Neural progenitor cell (in vitro differentiated cells): Measurements from ENCODE around the gene ST3GAL4. TPM values are rescaled to one million over a fixed set of nuclear protein-coding genes. Genes with fewer than 3 reads are reported as not detected.
"Not testable (repeated sequence)": the region's sequence is repeated elsewhere in the genome, so short reads cannot be mapped to it uniquely, and the experiment has no call there.

Experiments
- DNase-seq: peaks from one replicate; pipeline ENCODE4 v3.0.0-alpha.2; 2016; ENCODE audit warnings: low spot score
- H2AFZ ChIP-seq: fragments of 200-600 bp; sonication (generic); replicated peaks from 2 replicates; pipeline ENCODE4 v1.6.1; 2016; ENCODE audit warnings: antibody characterized with exemption
- H3F3A ChIP-seq: fragments of 200-600 bp; sonication (generic); 2 replicates; pipeline ENCODE4 v1.6.1; 2016; ENCODE audit warnings: antibody characterized with exemption, low read depth
- H3K27ac ChIP-seq: fragments of 200-600 bp; sonication (generic); 2 replicates; pipeline ENCODE4 v1.5.1; 2016; ENCODE audit warnings: mild to moderate bottlenecking
- H3K27me3 ChIP-seq: fragments of 200-600 bp; sonication (generic); 2 replicates; pipeline ENCODE4 v1.6.1; 2016; ENCODE audit warnings: mild to moderate bottlenecking, moderate library complexity
- H3K36me3 ChIP-seq: fragments of 200-600 bp; sonication (generic); 2 replicates; pipeline ENCODE4 v1.5.1; 2016
- H3K4me1 ChIP-seq: fragments of 200-600 bp; sonication (generic); 2 replicates; pipeline ENCODE4 v1.6.1; 2016; ENCODE audit warnings: mixed run types
- H3K4me2 ChIP-seq: fragments of 200-600 bp; sonication (generic); 2 replicates; pipeline ENCODE4 v1.6.1; 2016
- H3K4me3 ChIP-seq: fragments of 200-600 bp; sonication (generic); 2 replicates; pipeline ENCODE4 v1.5.1; 2016
- H3K79me2 ChIP-seq: fragments of 200-600 bp; sonication (generic); 2 replicates; pipeline ENCODE4 v1.6.1; 2016; ENCODE audit warnings: low read depth
- H3K9ac ChIP-seq: fragments of 200-600 bp; sonication (generic); 2 replicates; pipeline ENCODE4 v1.6.1; 2016
- H3K9me3 ChIP-seq: fragments of 200-600 bp; sonication (generic); 2 replicates; pipeline ENCODE4 v1.5.1; 2016; ENCODE audit warnings: low read depth
- H4K20me1 ChIP-seq: fragments of 200-600 bp; sonication (generic); 2 replicates; pipeline ENCODE4 v1.6.1; 2016; ENCODE audit warnings: low read depth
- H3K27ac Mint-ChIP-seq: 3 replicates; pipeline ENCODE4 v1.8.0; 2021; ENCODE audit warnings: mixed read lengths
- H3K27me3 Mint-ChIP-seq: 2 replicates; pipeline ENCODE4 v1.8.0; 2022; ENCODE audit warnings: low read depth, mild to moderate bottlenecking, inconsistent platforms, moderate library complexity, mixed read lengths; ENCODE audit not compliant: insufficient read depth
- H3K36me3 Mint-ChIP-seq: 3 replicates; pipeline ENCODE4 v1.8.0; 2021; ENCODE audit warnings: mixed read lengths
- H3K4me1 Mint-ChIP-seq: 3 replicates; pipeline ENCODE4 v1.8.0; 2021; ENCODE audit warnings: mixed read lengths
- H3K4me3 Mint-ChIP-seq: 3 replicates; pipeline ENCODE4 v1.8.0; 2021; ENCODE audit warnings: mild to moderate bottlenecking, moderate library complexity, mixed read lengths
- H3K9me3 Mint-ChIP-seq: 3 replicates; pipeline ENCODE4 v1.8.0; 2020; ENCODE audit warnings: mixed read lengths
- CTCF ChIP-seq: fragments of 200-600 bp; sonication (generic); IDR thresholded peaks from 2 replicates; pipeline ENCODE4 v1.5.1; 2017; ENCODE audit warnings: antibody characterized with exemption, mild to moderate bottlenecking
- EZH2 ChIP-seq: fragments of 200-600 bp; sonication (generic); IDR thresholded peaks from 2 replicates; pipeline ENCODE4 v1.6.1; 2017; ENCODE audit warnings: antibody characterized with exemption, mild to moderate bottlenecking, moderate library complexity
- EZH2phosphoT487 ChIP-seq: fragments of 200-600 bp; sonication (generic); IDR thresholded peaks from 2 replicates; pipeline ENCODE4 v1.6.1; 2017; ENCODE audit warnings: antibody characterized with exemption
- total RNA-seq: library from RNA; depleted of rRNA; stranded (reverse); fragments of >200 nt; gene quantifications from 2 replicates; pipeline ENCODE4 v1.2.3, GENCODE V29; 2015; ENCODE audit warnings: low replicate concordance

The ST3GAL4 gene
- total RNA-seq, 1 donor from 2014 or later = 13.0 TPM

GRCh38 chr11:126366064-126366822 is 10.8 kb downstream of the ST3GAL4 start:
- no peak overlapping the region for H3K27ac ChIP-seq
- H3K79me2 ChIP-seq = peaks cover 23% of the 10 kb centered on the region
- H3K4me3 ChIP-seq = no peak overlapping the region
- no peaks in the 10 kb centered on the region for H3K9me3 ChIP-seq
- no peak overlapping the region for H2AFZ ChIP-seq
- no peaks in the 10 kb centered on the region for H3F3A ChIP-seq
- no peaks in the 10 kb centered on the region for H3K9me3 Mint-ChIP-seq
- H3K27ac Mint-ChIP-seq = peak overlapping the region; percentile 52
- H3K4me3 Mint-ChIP-seq = no peak overlapping the region
- no peak for TF ChIP-seq CTCF
- no peak for TF ChIP-seq EZH2
- no peak for TF ChIP-seq EZH2phosphoT487
- no peak for DNase-seq
- H4K20me1 ChIP-seq = peaks cover 3% of the 10 kb centered on the region
- no peaks in the 10 kb centered on the region for H3K36me3 ChIP-seq
- H3K27me3 ChIP-seq = no peaks in the 10 kb centered on the region
- H3K27me3 Mint-ChIP-seq = no peaks in the 10 kb centered on the region
- H3K9ac ChIP-seq = no peak overlapping the region
- peaks cover 17% of the 10 kb centered on the region for H3K4me1 Mint-ChIP-seq
- H3K4me2 ChIP-seq = no peak overlapping the region
- H3K4me1 ChIP-seq = peaks cover 31% of the 10 kb centered on the region
- peaks cover 2% of the 10 kb centered on the region for H3K36me3 Mint-ChIP-seq

GRCh38 chr11:126366823-126367654 is 11.6 kb downstream of the ST3GAL4 start:
- not testable (repeated sequence) for H3K9ac ChIP-seq, H3K36me3 Mint-ChIP-seq, H3K4me3 ChIP-seq, H3K4me2 ChIP-seq, H3K27ac ChIP-seq, H3K27me3 ChIP-seq, H3K9me3 Mint-ChIP-seq, H4K20me1 ChIP-seq, H3K27ac Mint-ChIP-seq, DNase-seq, H3F3A ChIP-seq, H3K27me3 Mint-ChIP-seq, H3K36me3 ChIP-seq, H3K4me3 Mint-ChIP-seq, H3K9me3 ChIP-seq, H2AFZ ChIP-seq
- TF ChIP-seq CTCF = peak; percentile 33
- H3K79me2 ChIP-seq = peaks cover 27% of the 10 kb centered on the region
- peaks cover 17% of the 10 kb centered on the region for H3K4me1 Mint-ChIP-seq
- H3K4me1 ChIP-seq = peaks cover 31% of the 10 kb centered on the region

DNA sequence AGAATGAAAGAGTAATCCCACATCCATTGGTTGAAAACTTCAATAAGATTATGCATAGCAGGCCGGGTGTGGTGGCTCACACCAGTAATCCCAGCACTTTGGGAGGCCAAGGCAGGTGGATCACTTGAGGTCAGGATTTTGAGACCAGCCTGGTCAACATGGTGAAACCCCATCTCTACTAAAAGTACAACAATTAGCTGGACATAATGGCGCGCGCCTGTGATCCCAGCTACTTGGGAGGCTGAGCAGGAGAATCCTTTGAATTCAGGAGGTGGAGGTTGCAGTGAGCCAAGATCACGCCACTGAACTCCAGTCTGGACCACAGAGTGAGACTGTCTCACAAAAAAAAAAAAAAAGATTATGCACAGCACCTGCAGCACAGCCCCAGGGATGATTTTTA is 12.3 kb downstream of the ST3GAL4 start:
- H3K27me3 Mint-ChIP-seq, H3F3A ChIP-seq, H3K4me3 ChIP-seq, H3K4me3 Mint-ChIP-seq, H3K9ac ChIP-seq, H3K36me3 ChIP-seq, H3K27ac ChIP-seq, H3K27ac Mint-ChIP-seq, H3K4me2 ChIP-seq, H3K9me3 Mint-ChIP-seq, H4K20me1 ChIP-seq, DNase-seq, H3K27me3 ChIP-seq, H3K9me3 ChIP-seq, H2AFZ ChIP-seq, H3K36me3 Mint-ChIP-seq: not testable (repeated sequence)
- Histone ChIP-seq H3K79me2 (peaks cover 32% of the 10 kb centered on the region), H3K4me1 (peaks cover 28% of the 10 kb centered on the region)
- peaks cover 14% of the 10 kb centered on the region for H3K4me1 Mint-ChIP-seq

- H3K4me3 Mint-ChIP-seq = not testable (repeated sequence)
Measured at GRCh38 chr11:126368336-126369119, 13.0 kb downstream of the ST3GAL4 start.

More at GRCh38 chr11:126368336-126369119, 13.0 kb downstream of the ST3GAL4 start:
- Histone ChIP-seq H3K27ac (peak overlapping the region; percentile 81), H3K4me2 (peak overlapping the region; percentile 47), H3K4me1 (peaks cover 21% of the 10 kb centered on the region), H3K79me2 (peaks cover 34% of the 10 kb centered on the region)
- not testable (repeated sequence) for H3K9me3 Mint-ChIP-seq, H3F3A ChIP-seq, H3K27ac Mint-ChIP-seq, H3K4me3 ChIP-seq, H2AFZ ChIP-seq, H3K36me3 Mint-ChIP-seq, H3K36me3 ChIP-seq, H3K27me3 Mint-ChIP-seq, H4K20me1 ChIP-seq, H3K9me3 ChIP-seq, H3K9ac ChIP-seq, H3K27me3 ChIP-seq, DNase-seq
- peaks cover 15% of the 10 kb centered on the region for H3K4me1 Mint-ChIP-seq
